Mucosa of gallbladder (tissue), 1 donor: ENCODE measurements around the gene PC. TPM values are rescaled to one million over a fixed set of nuclear protein-coding genes. Genes with fewer than 3 reads are reported as not detected.

Source experiments
- DNase-seq: peaks from one replicate; pipeline ENCODE4 v3.0.0-alpha.2; 2020; ENCODE audit warnings: low spot score
- total RNA-seq: library from RNA; stranded (reverse); gene quantifications from one replicate; pipeline ENCODE4 v1.2.1, GENCODE V29; 2021
- donor health status: DM: no; HTN: no; CAD: no.

The PC gene
- total RNA-seq, 1 donor from 2014 or later, result 24.7 TPM

DNA sequence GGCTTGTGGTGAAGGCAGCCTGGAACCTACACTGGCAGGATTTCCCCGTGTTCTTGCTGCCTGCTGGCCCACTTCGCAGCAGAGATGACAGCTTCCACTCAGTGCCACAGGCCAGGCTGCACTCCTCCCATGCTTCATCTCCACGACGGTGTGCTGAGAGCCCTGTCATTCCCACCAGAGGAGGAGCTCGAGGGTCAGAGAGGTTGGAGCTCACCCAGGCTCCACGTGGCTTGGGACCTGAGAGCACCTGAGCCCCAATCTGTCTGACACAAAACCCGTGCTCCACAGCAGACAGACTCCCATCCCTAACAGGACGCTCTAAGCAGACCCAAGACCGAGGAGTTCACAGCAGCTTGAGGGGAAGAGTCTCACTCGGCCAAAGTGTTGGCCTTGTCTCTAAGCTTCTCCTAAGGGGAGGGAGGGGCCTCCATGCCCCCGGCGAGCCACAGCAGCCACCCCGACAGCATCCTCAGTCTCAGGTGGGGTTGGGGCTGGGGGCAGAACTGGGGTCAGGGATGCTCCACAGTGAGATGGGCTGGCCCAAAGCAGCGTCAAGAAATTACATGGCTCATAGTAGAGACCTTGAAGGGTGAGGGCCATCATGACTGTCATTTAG is 90.7 kb downstream of the PC start:
- DNase-seq, result no peak

DNA sequence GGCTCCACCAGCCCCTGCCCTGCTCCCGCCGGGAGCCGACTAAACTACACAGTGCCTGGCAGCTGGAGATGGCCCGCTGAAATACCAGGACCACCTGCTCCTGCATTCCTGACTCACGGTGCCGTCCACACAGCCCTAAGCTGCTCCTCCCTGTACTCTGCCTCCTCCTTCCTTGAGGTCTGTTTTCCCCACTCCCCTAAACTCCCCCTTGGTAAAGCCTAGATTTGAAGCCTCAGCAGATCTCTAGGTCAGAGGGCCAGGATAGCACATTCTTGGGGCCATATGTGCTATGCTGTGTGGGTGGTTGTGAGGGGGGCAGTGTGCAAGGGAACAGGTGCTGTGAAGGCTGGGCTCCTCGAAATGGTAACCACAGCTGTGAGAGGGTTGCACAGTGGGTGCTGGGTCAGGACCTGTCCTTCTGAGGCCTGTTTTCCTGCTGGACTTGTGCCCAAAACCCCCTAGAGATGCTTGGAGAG is 91.6 kb downstream of the PC start:
- DNase-seq, result no peak

DNA sequence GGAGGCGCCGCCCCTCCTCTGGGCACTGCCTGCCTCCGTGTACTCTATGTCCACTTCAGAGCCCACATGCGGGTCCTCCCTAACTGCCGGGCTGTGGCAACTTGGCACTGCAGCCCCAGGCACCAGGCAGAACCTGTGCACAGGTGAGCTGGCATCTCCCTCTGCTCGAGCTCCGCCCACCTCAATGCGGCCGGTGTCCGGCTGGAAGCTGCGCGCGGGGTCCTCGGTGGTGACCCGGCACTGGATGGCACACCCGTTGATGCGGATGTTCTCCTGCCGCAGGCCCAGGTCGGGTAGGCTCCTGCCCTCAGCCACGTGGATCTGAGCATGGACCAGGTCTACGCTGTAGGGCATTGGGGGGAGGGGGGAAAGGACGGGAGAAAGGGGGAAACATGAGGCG is 92.2 kb downstream of the PC start:
- no peak for DNase-seq

DNA sequence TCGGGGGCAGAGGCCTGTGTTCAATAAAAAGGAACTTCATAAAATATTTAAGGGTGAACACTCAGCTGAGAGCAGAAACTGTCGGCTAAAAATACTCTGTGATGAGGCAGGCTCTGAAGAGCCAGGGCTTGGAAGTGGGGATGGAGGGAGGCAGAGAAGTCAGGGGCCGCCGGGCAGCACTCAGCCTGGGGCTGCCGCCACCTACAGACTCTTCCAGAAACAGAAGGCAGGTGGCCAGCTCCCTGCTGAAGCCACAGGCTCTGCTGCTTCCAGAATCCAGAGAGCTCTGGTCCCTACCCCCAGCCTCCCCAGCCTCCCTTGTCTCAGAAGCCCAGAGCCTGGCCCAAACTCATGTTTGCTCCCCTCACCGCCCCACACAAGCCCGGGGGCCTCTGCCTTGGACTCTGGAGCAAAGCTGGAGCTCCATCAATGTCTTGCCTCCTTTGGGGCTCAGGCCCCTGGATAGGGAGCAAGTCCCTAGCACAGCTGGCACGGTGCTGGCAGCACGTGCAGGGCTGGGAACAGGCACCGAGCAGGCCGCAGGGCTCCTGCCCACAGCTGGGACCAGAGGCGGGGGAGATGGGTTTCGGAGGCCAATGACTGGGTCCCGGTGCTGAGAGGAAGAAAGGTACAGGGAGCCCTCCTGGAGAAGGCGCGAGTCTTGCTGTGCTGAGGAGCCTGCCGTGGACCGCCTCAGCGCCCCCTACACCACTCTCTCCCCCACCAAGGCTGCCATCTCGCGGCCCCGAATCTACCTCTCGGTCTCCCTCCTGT is 93.1 kb downstream of the PC start:
- no peak for DNase-seq

GRCh38 chr11:66864172-66864901 is 93.8 kb downstream of the PC start:
- no peak for DNase-seq

DNA sequence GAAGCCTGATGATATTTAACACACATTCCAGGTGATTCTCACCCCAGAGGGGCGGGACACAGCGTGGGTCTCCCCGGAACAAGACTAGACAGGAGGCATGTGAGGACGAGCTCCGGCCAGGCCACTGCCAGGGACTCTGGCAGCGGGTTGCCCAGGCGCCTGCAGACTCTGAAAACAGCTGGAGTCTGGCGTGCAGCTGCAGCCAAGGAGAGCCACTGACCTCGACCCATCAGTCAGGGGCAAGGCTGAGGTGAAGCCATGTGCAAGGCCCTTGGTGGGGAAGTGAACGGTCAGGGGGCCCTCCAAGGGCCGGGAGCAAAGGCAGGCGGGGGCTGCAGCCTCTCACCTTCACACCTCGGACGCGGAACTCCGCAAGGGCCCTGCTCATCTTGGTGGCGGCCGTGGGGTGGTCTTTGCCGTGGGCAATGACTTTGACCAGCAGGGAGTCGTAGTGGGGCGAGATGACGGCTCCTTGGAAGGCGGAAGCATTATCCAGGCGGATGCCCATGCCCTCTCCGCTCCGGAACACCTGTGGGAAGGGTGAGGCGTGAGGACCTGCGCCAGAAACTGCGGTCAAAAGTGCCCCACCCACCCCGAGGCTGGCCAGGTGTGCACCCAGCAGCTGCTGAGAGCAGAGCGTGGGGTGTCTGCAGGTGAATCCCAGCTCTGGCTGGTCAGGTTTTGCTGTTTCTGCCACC is 94.6 kb downstream of the PC start:
- DNase-seq, result no peak

DNA sequence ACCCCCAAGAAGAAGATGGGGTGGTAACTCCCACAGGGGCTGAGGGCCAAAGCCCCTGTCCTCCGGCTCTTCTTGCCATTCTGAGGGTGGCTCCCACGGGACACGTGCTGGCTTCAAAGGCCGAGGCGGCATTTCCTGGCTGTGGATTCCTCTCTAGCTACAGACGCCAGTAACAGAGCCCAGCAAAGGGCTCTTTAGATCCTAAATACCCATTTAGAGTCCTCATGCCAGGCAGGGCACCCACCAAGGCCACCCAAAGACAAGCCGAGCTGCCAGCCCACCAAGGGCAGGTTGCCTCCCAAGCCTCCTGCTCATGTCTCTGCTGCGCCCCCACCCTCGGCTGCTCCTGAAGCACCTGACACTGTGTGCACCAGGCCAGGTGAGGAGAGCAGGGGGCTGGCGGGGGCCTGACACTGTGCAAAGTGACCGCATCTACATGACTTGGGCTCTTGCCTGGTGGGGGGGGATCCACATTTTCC is 95.6 kb downstream of the PC start:
- DNase-seq, result no peak

- no peak for DNase-seq
Observed at GRCh38 chr11:66861774-66862558, 96.2 kb downstream of the PC start.

- DNase-seq, result no peak
Observed at GRCh38 chr11:66861038-66861773, 97.0 kb downstream of the PC start.

- DNase-seq, result no peak
Observed at GRCh38 chr11:66860449-66860831, 97.7 kb downstream of the PC start.

- no peak for DNase-seq
Observed at GRCh38 chr11:66859686-66860448, 98.3 kb downstream of the PC start.

DNA sequence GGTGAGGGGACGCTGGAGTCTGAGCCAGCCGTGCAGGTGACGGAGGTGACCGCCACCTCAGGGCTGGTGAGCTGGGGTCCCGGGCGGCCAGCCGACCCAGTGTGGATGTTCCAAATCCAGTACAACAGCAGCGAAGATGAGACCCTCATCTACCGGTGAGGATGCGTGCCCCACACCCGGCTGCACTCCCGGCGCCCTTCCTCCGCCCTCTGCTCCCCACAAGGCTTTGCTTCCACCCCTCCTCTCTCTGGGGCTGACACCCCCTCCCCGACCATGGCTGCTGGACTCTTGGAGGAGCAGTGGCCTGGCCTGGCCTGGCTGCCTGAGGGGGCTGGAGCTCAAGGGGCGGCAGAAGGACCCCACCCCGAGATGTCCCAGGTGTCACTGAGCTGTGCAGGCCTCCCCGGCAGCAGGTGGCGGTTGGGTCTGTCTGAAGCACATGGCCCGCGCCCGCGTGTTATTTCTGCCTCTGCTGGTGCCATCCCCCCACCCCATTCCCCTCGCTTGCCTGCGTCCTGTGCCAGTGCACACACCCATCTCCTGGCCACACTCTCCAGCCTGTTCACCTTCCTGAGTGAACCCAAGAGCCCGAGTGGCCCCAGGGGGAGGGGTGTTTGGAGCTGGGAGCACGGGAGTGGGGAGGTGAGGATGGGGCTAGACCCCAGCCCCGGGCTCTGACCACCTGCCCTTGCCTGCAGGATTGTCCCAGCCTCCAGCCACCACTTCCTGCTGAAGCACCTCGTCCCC is 99.1 kb downstream of the PC start:
- DNase-seq, result no peak

GRCh38 chr11:66858186-66858938 is 99.8 kb downstream of the PC start:
- DNase-seq, result no peak

DNA sequence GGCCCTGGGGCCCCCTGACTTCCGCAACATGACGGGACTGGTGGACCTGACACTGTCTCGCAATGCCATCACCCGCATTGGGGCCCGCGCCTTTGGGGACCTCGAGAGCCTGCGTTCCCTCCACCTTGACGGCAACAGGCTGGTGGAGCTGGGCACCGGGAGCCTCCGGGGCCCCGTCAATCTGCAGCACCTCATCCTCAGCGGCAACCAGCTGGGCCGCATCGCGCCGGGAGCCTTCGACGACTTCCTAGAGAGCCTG is 100.3 kb downstream of the PC start:
- no peak for DNase-seq

- no peak for DNase-seq
Observed at GRCh38 chr11:66857234-66857926, 100.8 kb downstream of the PC start.

DNA sequence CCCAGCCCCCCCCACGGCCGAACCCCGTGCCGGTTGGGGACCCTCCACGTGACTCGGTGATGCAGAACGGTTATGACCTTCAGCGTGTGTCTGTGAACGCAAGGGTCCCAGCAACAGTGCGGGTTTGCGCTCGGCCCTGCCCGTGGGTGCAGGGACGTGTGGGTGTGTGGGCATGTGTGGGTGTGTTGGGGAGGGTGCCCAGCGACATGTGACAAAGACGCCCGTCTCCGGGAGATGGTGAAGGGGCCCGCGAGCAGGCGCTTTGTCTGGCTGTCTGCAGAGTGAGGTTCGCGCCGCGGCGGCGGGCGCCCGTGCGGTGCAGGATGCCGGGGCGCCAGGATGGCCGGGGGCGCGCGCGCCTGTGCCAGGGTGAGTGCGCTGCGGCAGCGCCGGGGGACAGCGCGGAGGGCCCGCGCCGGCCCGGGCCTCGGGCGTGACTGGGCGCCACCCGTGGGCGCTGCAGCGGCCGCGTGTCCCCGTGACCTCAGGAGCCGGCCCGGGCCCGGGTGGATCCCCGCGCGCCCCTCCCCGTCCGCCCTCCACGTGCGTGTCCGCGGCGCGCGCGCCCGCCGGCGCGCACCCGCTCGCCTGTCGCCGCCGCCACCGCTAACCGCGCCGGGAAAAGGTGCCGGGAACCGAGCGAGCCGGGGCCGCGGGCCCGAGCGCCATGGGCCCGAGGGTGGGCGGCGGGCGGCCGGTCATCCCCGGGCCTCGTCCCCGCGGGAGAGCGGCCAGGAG is 101.5 kb downstream of the PC start, which contains the start of gene LRFN4:
LRFN4 (plus strand) TSS at position 569 of the 738 bp plus-strand sequence. CDS start 681 bp downstream, outside the sequence.
- DNase-seq, result no peak
